NCI-H128 (cell line): ENCODE data around the gene SAMD8.
"Not testable (repeated sequence)": the region's sequence is repeated elsewhere in the genome, so short reads cannot be mapped to it uniquely, and the experiment has no call there.

Source experiments
- DNase-seq: peaks from one replicate; lab custom pipeline; 2025; ENCODE audit not compliant: unreplicated experiment; lab: John Stamatoyannopoulos, UW

SAMD8 gene

GRCh38 chr10:75137533-75138438 is 26.3 kb downstream of the SAMD8 start:
- DNase-seq, result no peak

GRCh38 chr10:75140246-75140645 is 28.8 kb downstream of the SAMD8 start:
- DNase-seq, result no peak

DNA sequence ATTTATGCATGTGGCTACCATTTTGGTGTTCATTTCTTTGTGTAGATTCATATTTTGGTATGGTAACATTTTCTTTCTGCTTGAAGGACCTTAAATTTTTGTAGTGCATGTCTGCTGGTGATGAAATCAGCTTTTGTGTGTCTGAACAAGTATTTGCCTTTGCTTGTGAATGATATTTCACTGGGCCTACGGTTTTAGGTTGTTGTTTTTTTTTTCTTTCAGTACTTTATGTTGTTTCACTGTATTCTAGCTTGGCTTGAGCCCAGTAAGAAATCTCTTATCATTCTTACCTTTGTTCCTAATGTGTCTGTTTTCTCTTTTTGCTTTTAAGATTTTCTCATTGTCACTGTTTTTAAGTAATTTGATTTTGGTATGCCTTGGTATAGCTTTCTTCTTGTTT is 31.9 kb downstream of the SAMD8 start:
- no peak for DNase-seq

DNA sequence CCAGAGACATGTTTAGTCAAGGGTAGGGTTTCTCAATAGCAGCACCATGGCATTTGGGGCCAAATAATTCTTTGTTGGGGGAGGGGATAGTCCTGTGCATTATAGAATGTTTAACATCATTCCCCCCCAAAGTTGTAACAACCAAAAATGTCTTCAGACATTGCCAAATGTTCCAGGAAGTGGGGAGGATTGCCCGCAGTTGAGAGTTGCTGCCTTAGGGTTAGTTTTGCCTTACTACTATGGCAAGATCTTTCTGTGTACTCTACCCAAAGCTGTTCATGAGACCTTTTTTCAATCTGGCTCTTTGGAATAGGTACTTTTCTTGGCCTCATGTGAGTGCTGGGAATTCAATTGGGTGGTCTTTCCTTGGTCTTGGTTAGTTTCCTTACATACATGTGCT is 34.1 kb downstream of the SAMD8 start:
- no peak for DNase-seq

DNA sequence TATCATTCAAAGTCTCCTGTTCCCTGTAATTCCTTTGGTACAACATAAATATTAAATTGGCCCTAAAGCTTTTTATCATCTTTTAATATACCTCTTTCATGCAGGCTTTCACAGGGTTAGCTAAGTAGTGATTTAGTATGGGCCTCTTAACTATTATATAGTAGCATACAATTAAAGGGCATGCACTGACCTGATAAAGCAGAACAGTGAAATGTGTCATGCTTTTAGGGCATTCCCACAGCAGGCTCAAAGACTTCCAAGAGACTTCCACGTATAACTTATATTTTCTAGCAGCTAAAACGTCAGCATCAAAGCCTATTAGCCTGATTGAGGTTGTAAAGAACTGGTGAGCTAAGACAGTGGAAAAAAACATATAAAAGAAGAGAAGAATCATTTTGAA is 35.3 kb downstream of the SAMD8 start:
- DNase-seq, result no peak

GRCh38 chr10:75150656-75151055 is 39.2 kb downstream of the SAMD8 start:
- DNase-seq, result no peak

- DNase-seq, result no peak
Observed at GRCh38 chr10:75159519-75159918, 48.1 kb downstream of the SAMD8 start.

GRCh38 chr10:75165684-75166622 is 54.5 kb downstream of the SAMD8 start:
- DNase-seq, result no peak

- DNase-seq, result no peak
Observed at GRCh38 chr10:75166623-75166972, 55.1 kb downstream of the SAMD8 start.

- DNase-seq, result no peak
Observed at GRCh38 chr10:75168275-75168674, 56.8 kb downstream of the SAMD8 start.

GRCh38 chr10:75170215-75170614 is 58.8 kb downstream of the SAMD8 start:
- no peak for DNase-seq

DNA sequence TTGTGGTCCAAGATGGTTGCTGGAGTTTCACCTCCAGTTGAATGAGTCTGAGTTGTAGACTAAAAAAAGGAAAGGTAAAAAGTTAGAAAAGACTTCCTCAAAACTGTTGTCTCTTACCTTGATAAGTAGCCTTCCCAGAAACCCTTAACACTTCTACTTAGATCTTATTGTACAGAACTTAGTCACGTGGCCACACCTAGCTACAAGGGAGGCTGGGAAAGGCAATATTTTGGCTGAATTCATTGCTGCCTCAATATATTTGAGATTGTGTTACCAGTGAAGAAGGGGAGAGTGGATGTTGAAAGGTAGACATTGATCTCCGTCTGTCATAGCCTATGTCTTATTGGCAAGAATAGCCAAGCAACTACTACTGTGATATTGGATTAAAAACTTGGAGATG is 63.6 kb downstream of the SAMD8 start:
- DNase-seq, result no peak

DNA sequence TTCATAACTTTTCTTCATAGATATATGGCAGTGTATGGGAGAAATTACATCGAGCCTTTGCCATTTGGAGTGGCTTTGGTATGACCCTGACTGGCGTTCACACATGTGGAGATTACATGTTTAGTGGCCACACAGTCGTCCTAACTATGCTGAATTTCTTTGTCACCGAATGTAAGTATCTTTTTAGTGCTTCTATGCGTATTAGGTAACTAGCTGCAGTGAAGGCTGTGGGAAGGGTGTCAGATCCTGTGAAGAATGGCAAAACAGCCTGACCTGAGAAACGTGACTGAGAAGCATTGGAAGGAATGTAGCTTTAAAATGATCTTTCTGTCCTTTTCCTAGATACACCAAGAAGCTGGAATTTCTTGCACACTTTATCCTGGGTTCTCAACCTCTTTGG is 64.6 kb downstream of the SAMD8 start:
- no peak for DNase-seq

DNA sequence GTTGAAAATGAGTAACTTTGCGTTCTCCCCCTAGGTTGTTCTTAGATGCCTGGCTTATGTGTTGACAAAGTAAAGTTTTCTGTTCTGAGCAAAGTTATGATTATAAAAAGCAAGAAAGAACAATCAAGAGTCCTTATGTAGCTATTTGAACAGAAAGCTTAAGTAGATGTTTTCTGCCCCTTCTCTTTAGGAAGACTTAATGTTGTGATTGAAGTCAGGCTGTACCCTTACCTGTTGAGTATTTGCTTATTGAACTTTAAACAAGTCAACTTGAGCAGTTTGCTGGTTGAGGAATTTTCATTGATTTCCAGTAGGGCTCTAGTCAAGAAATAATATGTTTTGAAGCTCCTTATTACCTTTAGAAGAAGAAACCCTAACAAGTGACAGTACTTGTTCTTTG is 65.3 kb downstream of the SAMD8 start:
- DNase-seq, result no peak

GRCh38 chr10:75179657-75180177 is 68.3 kb downstream of the SAMD8 start:
- DNase-seq, result no peak

DNA sequence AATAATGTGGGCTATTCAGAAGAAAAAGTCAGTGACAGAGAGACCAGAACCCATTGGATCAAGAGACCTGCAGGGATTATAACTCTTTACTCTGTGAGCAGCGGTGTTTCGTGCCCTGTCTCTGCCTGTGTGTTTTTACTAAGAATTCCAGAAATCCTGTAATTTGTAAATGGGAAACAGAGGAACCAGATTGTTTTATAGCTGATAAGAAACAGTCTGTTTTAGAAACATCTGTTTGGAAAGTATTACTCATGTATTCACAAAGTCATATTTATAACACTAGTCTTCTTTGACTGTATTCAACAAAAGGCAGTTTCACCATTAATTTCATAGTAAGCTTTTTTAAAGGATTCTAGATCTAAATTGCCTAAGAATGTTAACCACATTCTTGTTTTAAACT is 69.1 kb downstream of the SAMD8 start:
- DNase-seq, result no peak

- DNase-seq, result no peak
Observed at GRCh38 chr10:75181073-75181472, 69.6 kb downstream of the SAMD8 start.

GRCh38 chr10:75186310-75186709 is 74.9 kb downstream of the SAMD8 start:
- DNase-seq, result no peak

DNA sequence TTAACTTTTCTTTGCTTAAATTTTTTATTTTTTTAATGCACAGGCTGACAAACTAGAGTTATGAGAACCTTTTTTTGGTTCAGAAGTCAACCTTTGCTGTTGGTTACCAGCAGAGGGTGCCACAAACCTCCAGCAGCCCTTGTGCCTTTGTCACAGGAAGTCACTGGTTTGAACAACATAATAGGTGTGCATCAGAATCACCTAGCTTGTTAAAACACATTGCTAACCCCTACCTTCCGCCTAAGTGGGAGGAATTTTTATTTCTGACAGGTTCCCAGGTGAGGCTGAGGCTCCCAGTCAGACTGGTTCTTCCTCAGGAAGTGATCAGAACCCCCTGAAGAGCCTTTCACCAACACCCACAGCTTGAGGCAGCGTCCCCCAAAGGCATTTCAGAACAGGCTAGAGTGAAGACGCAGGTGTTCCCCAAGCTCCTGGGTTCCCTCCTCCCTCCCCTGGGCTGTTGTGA is 76.5 kb downstream of the SAMD8 start:
- DNase-seq, result no peak

DNA sequence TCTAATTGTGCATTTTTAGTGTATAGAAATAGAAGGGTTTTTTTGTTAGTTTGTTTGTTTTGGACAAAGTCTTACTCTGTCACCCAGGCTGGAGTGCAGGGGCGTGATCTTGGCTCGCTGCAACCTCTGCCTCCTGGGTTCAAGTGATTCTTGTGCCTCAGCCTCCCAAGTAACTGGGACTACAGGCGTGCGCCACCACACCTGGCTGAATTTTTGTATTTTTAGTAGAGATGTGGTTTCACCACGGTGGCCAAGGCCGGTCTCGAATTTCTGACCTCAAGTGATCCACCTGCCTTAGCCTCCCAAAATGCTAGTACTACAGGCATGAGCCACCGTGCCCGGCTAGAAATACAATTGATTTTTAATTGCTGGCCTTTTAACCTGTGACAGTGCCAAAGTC is 77.1 kb downstream of the SAMD8 start:
- not testable (repeated sequence) for DNase-seq

DNA sequence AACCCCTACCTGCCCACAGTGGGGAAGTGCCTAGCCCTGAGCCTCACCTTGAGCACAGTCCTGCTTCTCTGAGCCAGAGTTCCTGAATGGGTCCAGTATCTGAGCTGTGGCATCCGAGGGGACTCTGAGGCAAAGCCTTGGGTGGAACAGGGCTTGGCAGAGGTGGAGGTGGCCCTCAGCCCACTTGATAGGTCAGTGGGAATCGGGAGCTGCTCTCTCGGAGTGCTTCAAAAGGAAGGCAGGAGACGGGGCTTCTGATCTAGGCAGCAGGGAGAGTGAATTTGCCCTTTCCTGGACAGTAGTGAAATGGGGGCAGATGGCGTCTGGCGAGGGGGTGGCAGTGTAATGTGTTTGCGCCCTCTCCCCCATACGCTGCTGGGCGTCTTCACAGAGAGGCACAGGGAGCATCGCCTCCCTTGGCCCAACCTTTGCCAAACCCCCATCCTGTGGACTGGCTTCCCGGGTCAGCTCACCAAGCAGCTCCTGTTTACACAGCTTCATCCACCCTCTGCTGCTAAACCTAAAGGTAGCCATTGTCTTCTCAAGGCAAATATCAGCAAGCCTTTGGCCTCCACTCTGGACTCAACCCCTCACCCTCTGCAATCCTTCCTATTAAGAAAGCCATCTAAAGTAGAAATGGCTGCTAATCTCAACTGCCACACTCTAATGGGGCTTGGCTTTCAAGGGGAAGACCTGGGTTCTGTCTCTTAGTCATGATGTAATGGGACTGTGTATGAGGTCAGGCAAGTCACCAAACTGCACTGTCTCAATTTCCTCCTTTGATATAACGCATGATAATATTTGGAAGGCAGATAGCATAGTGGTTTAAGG is 78.0 kb downstream of the SAMD8 start:
- no peak for DNase-seq
